Activated CD8-positive, alpha-beta memory T cell treated with anti-CD3 and anti-CD28 coated beads for 48 hours (primary cell): Measurements from ENCODE around the gene BCOR.

Experiments used
- DNase-seq, 3 experiments: peaks; one replicate each; pipeline ENCODE4 v3.0.0-alpha.2; 2020; ENCODE audit warnings: low read depth in 2 of 3, low spot score in 2 of 3

BCOR gene

GRCh38 chrX:40006106-40007017, 91.4 kb downstream of the BCOR start:
- DNase-seq = peak in 1 of 3 experiments; percentile 16

- DNase-seq = peak in 1 of 3 experiments; percentile 3
Measured at GRCh38 chrX:40005292-40006011, 92.3 kb downstream of the BCOR start.

GRCh38 chrX:40004921-40005291, 92.9 kb downstream of the BCOR start:
- DNase-seq = no peak

- DNase-seq = no peak
Measured at GRCh38 chrX:40004246-40004535, 93.6 kb downstream of the BCOR start.

GRCh38 chrX:40003428-40004245, 94.1 kb downstream of the BCOR start:
- DNase-seq = no peak

GRCh38 chrX:40003071-40003427, 94.7 kb downstream of the BCOR start:
- no peak for DNase-seq
